ENCODE data around the gene SNAPC4.

DNA sequence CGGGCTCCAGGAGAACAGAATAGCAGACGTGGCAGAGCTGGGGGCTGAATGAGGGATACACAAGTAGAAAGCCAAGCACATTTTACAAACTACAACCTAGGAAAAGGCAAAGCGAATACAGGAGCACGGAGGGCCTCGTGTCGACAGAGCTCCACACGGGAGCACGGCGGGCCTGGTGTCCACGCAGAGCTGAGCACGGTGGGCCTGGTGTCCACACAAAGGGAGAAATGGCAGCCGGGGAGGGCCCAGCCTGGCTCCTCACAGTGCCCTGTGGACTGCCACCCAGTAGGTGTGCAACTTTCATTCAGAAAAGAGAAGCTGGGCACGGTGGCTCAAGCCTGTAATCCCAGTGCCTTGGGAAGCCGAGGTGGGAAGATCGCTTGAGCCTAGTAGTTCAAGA is 43.1 kb upstream of the SNAPC4 start:
- TF ChIP-seq CTCF (IDR thresholded peaks at IDR 0.05) (no peak), POLR2A (IDR thresholded peaks at IDR 0.05) (no peak), POLR2AphosphoS5 (IDR thresholded peaks at IDR 0.05; ENCODE audit: insufficient read depth in 1 of 2, low read depth in 1 of 2) (no peak)

Data from vagina (tissue), 2 donors.